Measurements from ENCODE around the gene TMEM204. TPM values are rescaled to one million over a fixed set of nuclear protein-coding genes. Genes with fewer than 3 reads are reported as not detected.

Gene TMEM204
- polyA plus RNA-seq, 3 donors: 15.1 to 48.6 (median 39.8) TPM

- WGBS, 3 donors: 75 to 79% (median 77%) methylated on average over 28 to 30 of the region's 30 CpGs
- no peak overlapping the region for H3K27ac ChIP-seq (ENCODE audit: low read depth, low read length)
Observed at GRCh38 chr16:1511662-1512569, 21.6 kb upstream of the TMEM204 start.

DNA sequence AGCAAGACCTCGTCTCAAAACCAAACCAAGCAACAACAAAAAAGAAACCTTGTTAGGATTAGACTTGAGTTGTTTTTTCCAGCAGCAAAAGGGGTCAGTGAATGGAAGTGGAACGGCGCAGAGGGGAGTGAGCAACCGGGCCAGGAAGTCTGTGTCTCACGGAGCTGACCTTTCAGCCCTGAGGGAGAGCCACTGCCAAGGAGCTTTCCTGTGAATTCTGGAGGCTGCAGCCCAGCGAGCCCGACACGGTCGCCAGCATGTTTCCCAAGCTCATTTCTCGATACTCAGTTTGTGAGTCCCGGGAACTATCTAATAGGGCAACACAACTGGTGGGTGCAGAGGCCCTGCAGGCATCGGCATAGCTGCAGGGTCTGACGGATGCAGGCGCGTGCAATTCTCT lies 20.7 kb upstream of the TMEM204 start:
- H3K27ac ChIP-seq (ENCODE audit: low read depth, low read length): no peak overlapping the region
- 68 to 89% (median 77%) methylated on average over 15 of the region's 15 CpGs for WGBS, 3 donors

- H3K27ac ChIP-seq (ENCODE audit: low read depth, low read length): no peak overlapping the region
- 84 to 100% (median 96%) methylated on average over 3 of the region's 3 CpGs for WGBS, 3 donors
Observed at GRCh38 chr16:1514507-1514906, 19.0 kb upstream of the TMEM204 start.

DNA sequence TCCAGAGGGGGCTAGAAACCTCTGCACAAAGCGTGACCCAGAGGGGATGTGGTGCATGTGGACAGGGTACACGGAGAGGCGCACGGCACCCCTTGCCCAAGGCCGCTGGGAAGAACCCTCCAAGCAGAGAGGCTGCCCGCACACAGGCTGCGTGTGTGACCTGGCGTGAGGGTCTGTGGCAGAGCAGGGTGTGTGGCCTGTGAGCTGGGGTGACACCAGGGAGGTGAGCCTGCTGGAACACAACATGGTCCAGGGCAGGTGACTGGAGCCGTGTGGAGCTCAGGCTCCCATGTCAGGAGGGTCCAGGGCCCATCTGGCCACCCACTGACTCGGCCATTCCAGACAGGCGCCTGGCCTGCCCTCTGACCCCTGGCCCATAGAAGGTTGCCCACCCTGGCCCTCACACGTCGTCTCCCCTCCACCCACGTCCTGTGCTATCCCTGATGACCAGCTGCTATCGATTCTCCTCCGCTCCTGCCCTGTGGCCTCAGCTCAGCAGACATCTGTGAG lies 14.8 kb upstream of the TMEM204 start:
- WGBS, 3 donors: 94 to 95% (median 95%) methylated on average over 15 to 16 of the region's 16 CpGs
- no peak overlapping the region for H3K27ac ChIP-seq (ENCODE audit: low read depth, low read length)

- WGBS, 3 donors: 90 to 95% (median 93%) methylated on average over 17 of the region's 17 CpGs
- no peak overlapping the region for H3K27ac ChIP-seq (ENCODE audit: low read depth, low read length)
Observed at GRCh38 chr16:1519831-1520230, 13.6 kb upstream of the TMEM204 start.

DNA sequence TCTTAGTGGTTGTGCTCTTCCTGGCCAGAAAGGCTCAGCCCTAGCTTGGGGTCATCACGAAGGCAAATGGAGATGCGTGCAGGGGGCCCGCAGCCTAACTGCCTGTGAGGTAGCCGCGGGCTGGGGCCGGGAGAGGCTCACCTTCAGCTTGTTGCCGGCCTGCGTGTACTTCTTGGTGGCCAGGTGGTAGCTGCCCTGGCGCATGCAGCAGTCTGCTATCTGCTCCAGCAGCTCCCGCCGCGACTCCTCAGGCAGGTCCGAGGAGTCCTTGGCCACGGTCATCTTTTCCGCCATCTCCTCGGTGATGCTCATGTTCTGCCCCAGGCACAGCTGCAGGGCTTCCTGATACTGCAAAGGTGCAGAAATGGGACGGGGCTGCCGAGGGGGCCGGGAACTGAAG lies 13.0 kb upstream of the TMEM204 start:
- WGBS, 3 donors: 93 to 96% (median 94%) methylated on average over 19 of the region's 19 CpGs
- no peak overlapping the region for H3K27ac ChIP-seq (ENCODE audit: low read depth, low read length)

DNA sequence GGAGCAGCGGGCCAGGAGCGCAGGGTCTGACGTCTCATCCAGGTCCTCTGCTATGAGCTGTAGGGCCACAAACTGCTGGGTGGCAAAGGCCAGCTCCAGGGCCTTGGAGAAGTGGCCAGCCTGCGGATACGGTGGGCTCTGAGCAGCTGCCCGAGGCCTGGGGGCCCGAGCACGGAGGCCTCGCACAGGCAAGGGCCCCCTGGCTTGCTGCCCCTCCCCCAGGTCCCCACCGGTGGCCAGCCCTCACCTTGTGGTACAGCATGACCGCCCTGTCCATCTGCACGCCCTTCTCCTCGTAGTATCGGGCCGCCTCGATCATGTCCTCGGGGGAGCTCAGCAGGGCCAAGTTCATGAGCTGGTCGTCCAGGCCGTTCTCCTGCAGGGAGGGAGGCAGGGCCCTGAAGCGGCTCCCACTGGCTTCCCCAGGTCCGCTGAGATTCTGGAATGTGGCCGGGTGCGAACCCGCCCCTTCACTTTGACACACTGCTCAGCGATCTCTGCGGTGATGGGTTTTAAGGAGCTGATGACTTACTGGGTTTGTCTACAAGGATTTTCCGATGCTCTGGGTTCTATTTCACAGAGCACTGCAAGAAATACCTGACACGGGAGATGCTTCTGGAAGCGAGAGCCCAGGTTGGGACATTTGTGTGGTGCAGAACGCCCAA lies 9.8 kb upstream of the TMEM204 start:
- no peak overlapping the region for H3K27ac ChIP-seq (ENCODE audit: low read depth, low read length)
- 90 to 92% (median 91%) methylated on average over 30 of the region's 30 CpGs for WGBS, 3 donors

DNA sequence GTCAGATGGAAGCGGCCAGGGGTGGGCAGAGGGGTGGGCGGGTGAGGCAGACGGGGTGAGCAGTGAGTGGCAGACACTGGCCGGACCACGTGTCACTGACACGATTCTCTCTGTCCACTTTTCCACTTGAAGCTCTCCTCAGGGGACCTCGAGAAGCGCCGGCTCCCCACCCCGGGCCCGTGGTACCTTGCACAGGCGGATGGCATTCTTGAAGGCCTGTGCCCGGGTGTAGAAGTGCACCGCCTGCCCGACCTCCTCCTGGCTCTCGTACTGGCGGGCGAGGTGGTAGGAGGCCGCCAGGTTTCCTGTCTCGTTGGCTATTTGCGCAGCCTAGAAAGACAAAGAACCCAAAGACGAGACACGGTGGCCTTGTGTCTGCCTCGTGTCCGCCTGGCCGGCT lies 9.1 kb upstream of the TMEM204 start:
- 88 to 93% (median 89%) methylated on average over 20 to 26 of the region's 26 CpGs for WGBS, 3 donors
- H3K27ac ChIP-seq (ENCODE audit: low read depth, low read length): no peak overlapping the region

- H3K27ac ChIP-seq (ENCODE audit: low read depth, low read length): no peak overlapping the region
- 87 to 95% (median 88%) methylated on average over 33 to 44 of the region's 44 CpGs for WGBS, 3 donors
Observed at GRCh38 chr16:1525871-1526607, 7.4 kb upstream of the TMEM204 start.

GRCh38 chr16:1526608-1527555 lies 6.6 kb upstream of the TMEM204 start:
- no peak overlapping the region for H3K27ac ChIP-seq (ENCODE audit: low read depth, low read length)

GRCh38 chr16:1527836-1528811 lies 5.3 kb upstream of the TMEM204 start:
- no peak overlapping the region for H3K27ac ChIP-seq (ENCODE audit: low read depth, low read length)
- 41 to 54% (median 45%) methylated on average over 42 of the region's 42 CpGs for WGBS, 3 donors

More at GRCh38 chr16:1526608-1527555, 6.6 kb upstream of the TMEM204 start:
- WGBS, 3 donors: 75 to 90% (median 78%) methylated on average over 35 to 38 of the region's 38 CpGs

DNA sequence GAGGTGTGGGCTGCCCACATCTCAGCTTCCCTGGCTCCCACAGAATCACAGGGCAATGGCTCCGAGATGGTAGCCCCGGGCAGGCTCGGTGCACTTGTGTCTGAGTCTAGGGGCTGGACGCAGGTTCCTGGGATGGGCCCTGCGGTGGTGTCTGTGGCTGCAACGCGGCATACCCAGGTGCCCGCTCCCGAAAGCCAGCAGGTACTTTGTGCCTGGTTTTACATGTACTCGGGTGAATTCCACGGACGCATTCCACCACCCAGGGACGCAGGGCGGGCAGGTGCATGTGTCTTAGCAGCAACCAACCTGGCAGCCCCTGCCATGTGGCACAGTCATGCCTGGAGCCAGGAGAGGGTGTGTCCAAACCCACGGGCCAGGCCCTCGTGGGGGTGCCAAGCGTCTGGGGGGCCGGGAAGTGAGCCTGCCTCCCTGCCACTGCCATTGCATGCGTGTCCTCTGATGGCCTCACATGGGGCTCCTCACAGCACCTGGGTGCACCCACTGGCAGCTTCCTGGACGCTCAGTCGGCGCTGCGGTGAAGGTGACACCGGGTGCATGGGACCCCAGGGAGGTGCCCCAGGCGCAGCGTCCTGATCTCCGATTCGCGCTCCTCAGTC lies 4.4 kb upstream of the TMEM204 start:
- H3K27ac ChIP-seq (ENCODE audit: low read depth, low read length): no peak overlapping the region
- WGBS, 3 donors: 91 to 94% (median 92%) methylated on average over 29 of the region's 29 CpGs

GRCh38 chr16:1530349-1530882 lies 3.0 kb upstream of the TMEM204 start:
- WGBS, 3 donors: 83 to 87% (median 83%) methylated on average over 25 to 27 of the region's 27 CpGs
- H3K27ac ChIP-seq (ENCODE audit: low read depth, low read length): no peak overlapping the region

DNA sequence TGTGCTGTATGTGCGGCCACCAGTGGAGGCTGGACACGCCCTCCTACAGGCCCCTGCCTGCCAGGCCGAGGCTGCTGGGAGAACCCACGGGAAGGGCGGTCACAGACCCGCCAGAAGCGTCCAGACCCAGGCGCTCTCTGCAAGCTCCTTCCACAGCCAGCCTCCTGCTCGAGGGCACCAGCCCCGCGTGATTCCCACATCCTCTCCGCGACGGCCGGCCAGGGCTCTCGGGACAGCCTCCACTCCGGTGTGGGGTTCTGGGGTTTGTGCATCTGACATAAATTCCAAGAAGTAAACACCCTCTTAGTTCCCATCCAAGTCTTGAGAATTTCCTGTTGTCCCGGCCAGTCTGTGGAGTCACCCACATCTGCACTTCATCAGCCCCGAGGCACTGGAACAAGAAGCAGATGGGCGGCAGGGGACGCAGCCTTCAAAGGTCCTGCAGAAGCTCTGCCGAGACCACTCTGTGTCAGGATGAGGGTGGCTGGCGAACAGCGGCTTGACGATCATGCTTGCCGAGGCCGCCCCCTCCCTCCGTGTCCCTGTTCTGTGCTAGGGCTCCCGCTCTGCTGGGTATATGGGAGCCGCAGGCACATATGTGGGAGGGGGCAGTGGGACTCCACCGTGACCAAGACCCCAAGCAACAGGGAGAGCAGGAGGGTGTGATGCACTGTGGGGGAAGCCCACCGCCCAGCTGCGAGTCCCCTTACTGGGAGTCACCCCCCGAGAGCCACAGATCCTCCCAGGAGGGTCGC lies 2.4 kb upstream of the TMEM204 start:
- peak overlapping the region; percentile 17 for H3K27ac ChIP-seq (ENCODE audit: low read depth, low read length)

DNA sequence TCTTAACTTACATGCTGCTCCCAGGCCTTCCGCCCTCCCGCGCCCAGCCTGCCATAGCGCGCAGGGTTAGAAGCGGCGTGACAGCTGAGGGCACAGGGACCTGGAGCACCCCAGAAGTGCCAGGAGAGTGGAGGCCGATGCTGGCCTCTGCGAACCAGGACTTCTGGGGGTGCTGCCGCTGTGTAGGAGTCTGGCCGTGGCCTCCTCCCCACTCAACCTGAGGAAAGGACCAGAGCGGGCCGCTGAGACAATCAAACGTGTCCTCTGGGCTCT lies 1.9 kb upstream of the TMEM204 start:
- H3K27ac ChIP-seq (ENCODE audit: low read depth, low read length): peak overlapping the region; percentile 83
- 73 to 88% (median 79%) methylated on average over 14 of the region's 14 CpGs for WGBS, 3 donors

More for the DNA sequence above, 2.4 kb upstream of the TMEM204 start:
- WGBS, 3 donors: 48 to 81% (median 56%) methylated on average over 35 of the region's 35 CpGs

Data from adipose tissue (tissue), 3 donors.